GM20431 (cell line): ENCODE results near the gene PHF19.

ENCODE experiments used
- in situ Hi-C: fragments of 300-500 bp; cut with MseI, MboI; formaldehyde crosslinking; loops from one replicate; pipeline ENCODE4 v1.15.0; 2020; ENCODE audit warnings: low sequenced_read_pairs; ENCODE audit not compliant: unreplicated experiment

The PHF19 gene

GRCh38 chr9:120859361-120859760 lies 17.6 kb downstream of the PHF19 start:
- in situ Hi-C loops: no loop called here

DNA sequence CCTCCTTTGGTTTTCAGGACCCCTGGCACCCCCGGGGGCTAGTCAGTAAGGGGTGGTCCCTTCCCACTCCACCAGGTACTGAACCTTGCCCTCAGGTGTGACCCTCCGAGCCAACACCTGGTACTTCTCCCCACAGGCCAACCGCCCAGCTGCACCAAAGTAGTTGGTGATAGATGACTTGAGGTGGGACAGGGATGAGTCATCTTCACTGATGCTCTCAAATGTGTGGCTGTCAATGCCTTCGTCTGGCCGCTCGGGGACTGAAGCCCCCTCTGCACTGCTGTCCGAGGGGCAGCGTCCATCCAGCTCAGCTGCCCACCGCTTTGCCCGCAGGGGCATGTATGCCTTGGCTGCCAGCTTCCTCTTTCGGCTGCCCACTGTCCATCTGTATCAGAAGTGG lies 19.1 kb downstream of the PHF19 start:
- in situ Hi-C loops: no loop called here

GRCh38 chr9:120857481-120857880 lies 19.5 kb downstream of the PHF19 start:
- in situ Hi-C loops: no loop called here

DNA sequence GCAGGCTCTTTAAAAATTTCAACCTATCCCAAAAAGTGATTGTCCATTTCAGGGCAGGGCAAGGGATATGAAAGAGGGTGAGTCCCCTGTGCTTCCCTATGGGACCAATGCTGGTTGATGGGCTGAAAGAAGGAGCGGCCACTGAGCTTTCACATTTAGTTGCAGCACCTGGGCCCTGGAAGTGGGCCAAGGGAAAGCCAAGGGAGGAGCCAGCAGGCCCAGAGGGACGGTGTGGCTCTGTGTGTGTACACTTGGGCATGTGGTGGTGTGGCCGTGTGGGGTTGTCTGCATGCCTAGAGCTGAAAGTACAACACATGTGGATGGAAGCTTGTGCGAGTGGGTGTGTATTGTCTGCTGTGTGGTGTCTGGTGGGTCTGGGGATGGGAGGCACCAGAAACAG lies 20.3 kb downstream of the PHF19 start:
- in situ Hi-C loops: no loop called here

- in situ Hi-C loops: no loop called here
Measured at GRCh38 chr9:120855827-120856670, 20.9 kb downstream of the PHF19 start.

DNA sequence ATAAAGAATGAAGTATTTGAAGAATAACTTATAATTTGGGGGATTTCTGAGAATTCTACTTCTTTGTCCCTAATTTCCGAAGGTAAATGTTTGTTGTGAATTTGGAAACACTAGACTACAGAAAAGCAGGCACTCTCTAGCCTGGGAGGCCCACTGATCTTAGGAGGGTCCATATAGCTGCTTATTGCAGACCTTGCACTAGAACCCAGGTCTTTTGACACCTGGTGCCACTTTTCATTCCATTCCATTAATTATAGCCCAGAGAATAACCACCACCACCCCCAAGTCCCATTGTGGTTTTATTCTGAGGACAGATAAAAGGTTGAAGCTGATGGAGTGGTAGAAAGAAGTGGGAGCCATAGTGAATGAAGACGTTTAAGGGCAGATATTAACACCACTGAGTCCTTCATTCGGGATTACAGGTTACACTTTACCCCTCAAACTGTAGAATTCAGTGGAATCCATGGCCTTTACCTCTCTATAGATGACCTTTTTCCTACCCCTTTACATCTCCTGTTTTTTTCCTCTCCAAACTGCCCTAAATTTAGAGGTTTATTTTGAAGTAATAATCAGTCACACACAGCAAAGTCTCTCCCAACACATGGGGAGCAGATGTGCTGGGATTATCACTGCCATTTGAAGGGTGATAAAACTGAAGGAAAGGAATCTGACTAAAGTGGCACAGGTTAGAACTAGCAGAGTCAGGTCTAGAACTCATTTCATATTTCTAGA lies 22.2 kb downstream of the PHF19 start:
- in situ Hi-C loops: no loop called here

GRCh38 chr9:120853198-120853597 lies 23.8 kb downstream of the PHF19 start:
- in situ Hi-C loops: no loop called here

GRCh38 chr9:120852240-120853010 lies 24.6 kb downstream of the PHF19 start:
- in situ Hi-C loops: no loop called here

- in situ Hi-C loops: no loop called here
Measured at GRCh38 chr9:120851449-120851848, 25.5 kb downstream of the PHF19 start.

DNA sequence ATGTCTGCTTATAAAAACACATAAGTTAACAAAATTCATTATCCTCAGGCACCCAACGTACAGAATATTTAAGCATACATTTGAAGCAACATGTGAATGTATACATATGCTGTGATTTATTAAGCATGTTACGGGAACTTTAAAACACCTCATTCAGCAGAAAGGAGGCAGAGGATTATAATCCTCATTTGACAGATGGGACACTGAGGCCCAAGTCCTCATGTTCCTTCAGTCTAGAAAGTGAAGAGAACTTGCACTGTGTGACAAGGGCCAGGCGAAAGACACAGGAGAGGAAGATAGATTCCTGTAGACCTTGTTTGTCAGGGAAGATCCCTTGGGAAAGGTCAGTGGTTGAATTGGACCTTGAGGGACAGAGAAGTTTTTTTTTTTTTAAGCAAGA lies 26.7 kb downstream of the PHF19 start:
- in situ Hi-C loops: no loop called here

DNA sequence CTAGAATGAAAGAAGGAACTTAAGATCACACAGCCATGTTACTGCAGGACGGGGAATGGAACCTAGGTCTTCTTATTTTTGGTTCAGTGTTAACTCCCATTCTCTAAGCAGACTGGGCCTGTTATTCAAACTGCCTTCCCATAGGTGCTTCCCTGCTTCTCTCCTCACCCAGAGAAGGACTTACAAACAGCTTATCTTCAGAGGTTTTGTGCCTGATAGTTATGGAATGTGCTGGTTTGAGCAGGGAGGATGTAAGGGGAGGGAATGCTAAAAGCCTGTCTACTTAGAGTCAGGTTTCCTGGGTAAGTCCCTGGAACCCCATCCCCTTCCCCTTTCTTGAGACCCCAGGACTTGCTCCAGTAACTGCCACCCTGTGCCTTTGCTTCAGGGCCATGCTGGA lies 30.1 kb downstream of the PHF19 start:
- in situ Hi-C loops: no loop called here

DNA sequence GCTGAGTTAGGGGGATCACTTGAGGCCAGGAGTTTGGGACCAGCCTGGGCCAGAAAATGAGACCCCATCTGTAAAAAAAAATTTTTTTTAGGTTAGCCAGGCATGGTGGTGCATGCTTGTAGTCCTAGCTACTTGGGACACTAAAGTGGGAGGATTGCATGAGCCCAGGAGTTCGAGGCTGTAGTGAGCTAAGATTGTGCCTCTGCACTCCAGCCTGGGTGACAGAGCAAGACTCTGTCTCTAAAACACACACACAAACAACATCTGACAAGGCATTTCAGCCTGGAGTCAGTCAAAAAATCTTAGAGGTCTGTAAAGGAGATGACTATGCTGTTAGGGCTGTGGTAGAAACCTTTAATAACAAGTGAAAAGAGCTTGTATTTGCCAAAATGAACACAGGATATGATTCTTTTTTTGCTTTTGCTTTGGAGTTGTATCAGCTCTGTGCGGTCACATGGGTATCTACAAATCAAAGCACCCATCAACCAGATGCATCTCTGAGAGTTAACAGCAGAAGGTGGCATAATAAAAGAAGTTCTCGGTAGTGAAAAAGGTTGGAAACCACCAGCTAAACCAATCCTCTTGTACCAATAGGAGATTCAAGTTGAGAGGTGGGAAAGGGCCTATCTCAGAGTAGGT lies 30.6 kb downstream of the PHF19 start:
- in situ Hi-C loops: no loop called here

- in situ Hi-C loops: no loop called here
Measured at GRCh38 chr9:120845255-120845654, 31.7 kb downstream of the PHF19 start.

- in situ Hi-C loops: no loop called here
Measured at GRCh38 chr9:120842685-120843485, 34.1 kb downstream of the PHF19 start, which contains the start of gene PSMD5. TSS of gene PSMD5 (minus strand) at chr9:120842922. CDS start at chr9:120842909, 13 bp downstream.

- in situ Hi-C loops: no loop called here
Measured at GRCh38 chr9:120841930-120842684, 34.9 kb downstream of the PHF19 start.

DNA sequence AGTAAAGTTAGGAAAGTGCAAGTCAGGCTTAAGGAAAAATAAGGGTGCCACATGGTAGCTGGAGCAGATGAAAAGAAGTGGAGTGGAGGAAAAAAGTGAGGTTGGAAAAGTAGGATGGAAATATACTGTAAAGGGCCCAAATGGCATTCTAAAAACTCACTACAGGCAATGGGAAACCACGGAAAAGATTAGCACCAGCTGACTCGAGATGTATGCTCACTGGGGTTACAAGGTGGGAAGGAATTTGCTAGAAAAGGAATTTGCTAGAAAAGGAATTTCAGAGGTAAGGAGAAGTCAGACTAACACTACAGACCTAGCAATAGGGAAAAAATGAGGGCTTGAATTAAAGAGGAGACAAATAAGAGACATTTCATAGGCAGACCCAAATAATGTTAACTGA lies 37.8 kb downstream of the PHF19 start:
- in situ Hi-C loops: no loop called here

DNA sequence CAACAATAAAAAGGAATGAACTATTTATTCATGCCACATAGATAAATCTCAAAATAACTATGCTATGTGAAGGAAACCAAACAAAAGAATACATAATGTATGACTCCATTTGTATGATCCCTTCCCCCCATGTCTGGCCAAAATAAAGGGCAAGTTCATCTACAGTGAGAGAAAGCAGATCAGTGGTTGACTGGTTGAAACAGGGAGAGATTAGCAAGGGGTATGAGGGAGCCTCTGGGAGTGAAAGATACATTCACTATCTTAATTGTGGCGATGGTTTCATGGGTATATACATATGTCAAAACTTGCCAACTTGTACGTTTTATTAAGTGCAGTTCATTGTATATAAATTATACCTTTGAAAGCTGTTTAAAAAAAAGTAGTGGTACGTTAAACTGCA lies 39.1 kb downstream of the PHF19 start:
- in situ Hi-C loops: no loop called here

DNA sequence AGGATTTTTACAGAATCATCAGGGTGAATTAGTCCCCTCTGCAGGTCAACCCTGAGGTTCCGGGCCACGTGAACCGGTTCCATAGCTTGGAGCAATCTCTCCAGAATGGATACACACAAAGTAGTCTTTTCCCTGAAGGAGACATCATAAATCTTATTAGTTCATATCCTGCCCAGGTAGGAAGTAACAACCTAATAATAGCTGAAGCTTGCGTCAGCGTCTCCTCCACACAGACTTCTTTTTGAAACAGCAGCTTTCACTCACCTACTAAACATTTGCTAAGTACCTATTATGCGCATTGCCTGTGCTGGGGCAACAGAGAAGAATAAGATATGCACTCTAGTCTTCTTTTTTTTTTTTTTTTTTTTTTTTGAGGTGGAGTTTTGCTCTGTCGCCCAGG lies 43.7 kb downstream of the PHF19 start:
- in situ Hi-C loops: no loop called here

DNA sequence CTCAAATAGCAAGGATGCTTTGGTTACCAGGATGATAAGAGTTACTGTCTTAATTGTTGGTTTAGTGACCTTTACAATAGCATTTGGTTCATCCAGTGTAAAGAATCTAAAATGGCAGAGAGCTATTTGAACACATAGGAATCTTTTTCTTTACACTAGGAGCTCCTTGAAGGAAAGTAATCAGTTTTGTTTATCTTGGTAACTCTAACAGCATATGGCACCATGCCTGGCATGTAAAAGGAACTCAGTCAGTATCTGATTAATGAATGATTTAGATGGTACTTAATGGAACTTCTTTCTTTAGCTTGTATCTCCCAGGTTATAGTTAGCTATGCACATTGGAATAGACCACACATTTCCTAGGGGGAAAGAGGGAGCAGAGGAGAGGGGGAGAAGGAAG lies 44.2 kb downstream of the PHF19 start:
- in situ Hi-C loops: no loop called here
